Stimulated activated CD8-positive, alpha-beta memory T cell treated with anti-CD3 and anti-CD28 coated beads, Interleukin-7, amount 100 ng/mL, for 1 hour (primary cell): ENCODE data around the gene PC.
"Not testable (repeated sequence)": the region's sequence is repeated elsewhere in the genome, so short reads cannot be mapped to it uniquely, and the experiment has no call there.

ENCODE experiments used
- DNase-seq, 2 donors: peaks; one replicate each; pipeline ENCODE4 v3.0.0-alpha.2; 2020; ENCODE audit warnings: low read depth in 2 of 2

Gene PC

GRCh38 chr11:66842896-66843775 lies 115.0 kb downstream of the PC start, which contains the start of gene RCE1:
TSS of gene RCE1 (plus strand) at chr11:66843441. CDS start at chr11:66843456, 15 bp downstream.
- peak; percentile 77 to 83 for DNase-seq

- DNase-seq = no peak
Measured at GRCh38 chr11:66842501-66842895, 115.7 kb downstream of the PC start.

- no peak for DNase-seq
Measured at GRCh38 chr11:66841861-66842260, 116.3 kb downstream of the PC start.

DNA sequence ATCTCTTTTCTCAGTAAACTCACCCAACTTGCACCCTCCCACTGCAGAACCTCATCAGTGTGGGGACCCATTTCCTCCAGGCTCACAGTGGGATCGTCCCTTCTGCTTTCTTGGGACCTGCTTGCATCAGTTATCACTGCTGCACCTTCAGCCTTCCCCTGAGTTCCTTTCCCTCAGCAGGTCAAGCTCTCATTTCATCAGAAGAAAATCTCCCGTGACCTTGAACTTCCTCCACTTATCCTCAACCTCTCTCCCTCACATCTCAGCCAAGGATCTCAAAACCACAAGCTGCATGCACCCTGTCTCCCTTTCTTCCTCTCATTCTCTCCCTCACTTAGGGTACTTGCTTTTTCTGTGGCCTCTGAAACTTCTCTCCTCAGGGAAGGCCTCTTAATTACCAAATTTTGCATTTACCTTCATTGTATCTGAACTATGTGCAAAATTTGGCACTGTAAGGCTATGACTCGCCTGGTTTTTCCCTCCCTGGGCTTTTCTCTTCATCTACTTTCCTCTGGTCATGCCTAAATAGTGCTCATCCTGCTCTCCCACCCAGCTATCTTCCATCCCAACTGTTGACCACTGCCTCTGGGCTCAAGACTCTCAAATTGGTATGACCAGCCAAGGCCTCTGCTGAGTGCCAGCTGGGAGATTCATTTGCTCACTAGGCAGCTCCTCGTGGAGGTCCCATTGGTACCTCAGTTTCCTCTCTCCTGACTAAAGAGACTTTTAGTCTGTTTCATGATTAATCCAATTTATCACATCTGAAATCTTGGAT lies 117.7 kb downstream of the PC start:
- no peak for DNase-seq

GRCh38 chr11:66835768-66836405 lies 122.3 kb downstream of the PC start:
- DNase-seq = no peak

DNA sequence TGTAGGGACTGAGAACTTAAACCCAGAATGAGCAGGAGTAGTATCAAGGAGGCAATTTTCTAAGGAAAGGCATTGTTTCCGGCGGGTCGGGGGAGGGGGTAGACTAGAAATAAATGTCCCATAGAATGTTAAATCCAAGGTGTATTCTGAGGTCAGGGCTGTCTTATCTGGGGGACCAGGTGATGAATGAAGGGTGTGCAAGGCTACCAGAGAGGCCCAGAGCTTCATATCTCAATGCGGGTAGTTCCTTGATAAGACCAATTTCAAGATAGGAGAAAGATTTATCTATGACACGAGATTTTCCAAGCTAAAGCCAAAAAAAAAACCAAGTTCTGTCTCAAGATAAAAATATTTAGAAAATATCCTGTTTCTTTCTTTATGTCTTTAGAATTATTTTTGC lies 123.2 kb downstream of the PC start:
- DNase-seq = no peak

DNA sequence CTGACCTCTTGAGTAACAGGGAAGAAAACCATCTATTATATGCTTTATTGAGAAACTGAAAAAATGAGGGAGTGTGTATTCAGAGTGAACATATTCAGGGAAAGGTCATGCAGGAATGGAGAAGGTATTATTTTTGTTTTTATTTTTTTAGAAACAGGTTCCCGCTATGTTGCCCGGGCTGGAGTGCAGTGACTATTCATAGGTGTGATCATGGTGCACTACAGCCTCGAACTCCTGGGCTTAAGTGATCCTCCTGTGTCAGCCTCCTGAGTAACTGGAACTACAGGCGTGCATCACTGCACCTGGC lies 123.7 kb downstream of the PC start:
- no peak for DNase-seq

DNA sequence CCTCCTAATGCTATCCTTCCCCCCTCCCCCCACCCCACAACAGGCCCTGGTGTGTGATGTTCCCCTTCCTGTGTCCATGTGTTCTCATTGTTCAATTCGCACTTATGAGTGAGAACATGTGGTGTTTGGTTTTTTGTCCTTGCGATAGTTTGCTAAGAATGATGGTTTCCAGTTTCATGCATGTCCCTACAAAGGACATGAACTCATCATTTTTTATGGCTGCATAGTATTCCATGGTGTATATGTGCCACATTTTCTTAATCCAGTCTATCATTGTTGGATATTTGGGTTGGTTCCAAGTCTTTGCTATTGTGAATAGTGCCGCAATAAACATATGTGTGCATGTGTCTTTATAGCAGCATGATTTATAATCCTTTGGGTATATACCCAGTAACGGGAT lies 133.6 kb downstream of the PC start:
- not testable (repeated sequence) for DNase-seq

DNA sequence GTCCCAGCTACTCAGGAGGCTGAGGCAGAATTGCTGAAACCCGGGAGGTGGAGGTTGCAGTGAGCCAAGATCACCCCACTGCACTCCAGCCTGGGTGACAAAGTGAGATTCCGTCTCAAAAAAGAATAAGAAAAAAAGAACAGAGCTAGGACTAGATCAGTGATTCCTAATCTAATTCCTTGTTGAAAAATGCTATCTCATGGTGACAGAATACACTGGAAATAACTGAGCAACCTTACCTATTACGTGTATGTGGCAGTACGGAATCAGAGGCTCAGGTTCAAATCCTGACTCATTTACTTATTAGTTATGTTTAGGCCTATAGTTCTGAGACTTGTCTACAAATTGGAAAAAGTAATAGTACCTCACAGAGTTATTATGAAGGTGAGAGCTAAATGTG lies 134.5 kb downstream of the PC start:
- no peak for DNase-seq

DNA sequence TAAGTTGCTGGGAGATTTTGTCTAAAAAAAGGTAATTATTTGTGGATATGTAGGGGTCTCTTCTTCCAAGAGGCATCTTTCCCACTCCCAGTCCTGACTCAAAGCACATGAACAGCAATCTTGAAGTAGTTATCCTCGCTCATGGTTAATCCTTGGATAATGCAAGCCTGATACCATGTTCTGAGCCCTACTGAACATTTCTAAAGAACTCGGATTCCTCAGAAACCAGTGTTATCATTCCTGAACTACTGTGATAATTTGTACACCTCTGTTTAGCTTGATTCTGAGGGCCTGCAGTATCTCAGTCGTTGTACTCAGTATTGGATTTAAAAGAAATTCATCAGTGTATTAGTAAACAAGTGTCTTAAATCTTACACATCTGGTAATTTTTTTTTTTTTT lies 137.3 kb downstream of the PC start:
- DNase-seq = no peak

DNA sequence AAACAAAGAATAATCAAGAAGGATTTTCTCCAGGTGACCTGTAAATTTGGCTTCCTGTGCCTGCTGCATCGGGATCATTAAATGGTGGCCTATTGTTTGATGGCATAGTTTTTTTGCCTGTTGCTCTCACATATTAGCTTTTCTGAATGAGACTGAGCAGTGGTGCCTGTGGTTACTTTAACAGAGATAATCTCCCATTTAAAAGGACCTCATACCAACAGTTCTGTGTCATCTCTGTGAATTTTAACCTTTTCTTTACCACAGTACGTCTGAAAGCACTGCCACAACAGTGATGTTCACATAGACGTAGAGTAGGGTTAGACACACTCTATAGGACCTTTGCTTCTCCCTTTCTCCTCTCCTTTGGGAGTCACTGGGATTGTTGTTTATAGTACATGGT lies 137.8 kb downstream of the PC start:
- no peak for DNase-seq

- DNase-seq = no peak
Measured at GRCh38 chr11:66818231-66818955, 139.8 kb downstream of the PC start.

GRCh38 chr11:66815646-66816045 lies 142.5 kb downstream of the PC start:
- no peak for DNase-seq

GRCh38 chr11:66814678-66815077 lies 143.5 kb downstream of the PC start:
- no peak for DNase-seq

DNA sequence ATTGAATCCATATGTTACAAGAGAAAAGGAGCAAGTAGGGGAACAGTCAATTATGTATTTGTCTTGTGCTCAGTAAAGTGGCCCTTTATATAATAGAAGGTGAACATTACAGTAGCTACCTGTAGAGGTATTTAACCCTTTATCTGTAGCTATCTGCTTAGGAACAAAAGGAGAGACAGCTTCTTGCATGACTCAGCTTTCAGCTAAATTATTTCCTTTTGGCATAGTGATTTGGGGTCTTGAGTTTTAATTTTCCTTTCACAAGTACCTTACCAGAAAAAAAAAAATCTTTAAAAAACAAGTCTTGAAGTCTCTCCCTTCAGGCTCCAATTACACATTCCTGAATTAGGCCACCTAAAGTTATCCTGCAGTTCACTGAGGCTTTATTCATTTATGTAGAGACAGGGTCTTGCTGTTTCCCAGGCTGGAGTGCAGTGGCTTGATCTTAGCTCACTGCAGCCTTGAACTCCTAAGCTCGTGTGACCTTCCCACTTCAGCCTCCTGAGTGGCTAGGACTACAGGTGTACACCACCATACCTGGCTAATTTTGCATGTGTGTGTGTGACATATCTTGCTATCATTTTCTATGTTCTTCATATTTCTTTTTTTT lies 147.5 kb downstream of the PC start:
- no peak for DNase-seq

DNA sequence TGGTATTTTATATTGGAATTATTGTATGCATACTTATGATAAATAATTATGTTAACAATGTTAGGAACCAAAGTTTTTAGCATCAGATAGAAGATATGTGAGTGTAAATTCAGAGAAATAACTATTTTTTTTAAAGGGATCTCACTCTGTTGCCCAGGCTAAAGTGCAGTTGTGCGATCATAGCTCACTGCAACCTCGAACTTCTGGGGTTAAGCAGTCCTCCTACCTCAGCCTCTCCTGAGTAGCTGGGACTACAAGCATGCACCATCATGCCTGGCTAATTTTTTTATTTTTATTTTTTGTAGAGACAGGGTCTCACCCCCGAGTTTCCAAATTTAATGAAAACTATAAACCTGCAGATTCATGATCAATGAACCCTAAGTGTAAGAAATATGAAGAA lies 148.6 kb downstream of the PC start:
- DNase-seq = no peak

- DNase-seq = no peak
Measured at GRCh38 chr11:66800720-66801428, 157.3 kb downstream of the PC start.

DNA sequence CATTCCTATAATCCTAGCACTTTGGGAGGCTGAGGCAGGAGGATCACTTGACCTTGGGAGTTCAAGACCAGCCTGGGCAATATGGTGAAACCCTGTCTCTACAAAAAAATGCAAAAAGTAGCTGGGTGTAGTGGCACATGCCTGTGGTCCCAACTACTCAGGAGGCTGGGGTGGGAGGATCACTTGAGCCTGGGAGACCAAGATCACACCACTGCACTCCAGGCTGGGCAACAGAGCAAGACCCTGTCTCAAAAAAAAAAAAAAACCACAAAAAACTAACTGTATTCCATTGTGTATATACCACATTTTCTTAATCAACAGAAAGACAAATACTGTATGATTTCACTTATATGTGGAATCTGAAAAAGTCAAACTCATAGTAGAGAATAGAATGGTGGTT lies 158.4 kb downstream of the PC start:
- DNase-seq = not testable (repeated sequence)
